ENCODE results near the gene ARMC5.
"Not testable (repeated sequence)": the region's sequence is repeated elsewhere in the genome, so short reads cannot be mapped to it uniquely, and the experiment has no call there.

Gene ARMC5

GRCh38 chr16:31480851-31481536 is 21.7 kb downstream of the ARMC5 start:
- no peaks in the 10 kb centered on the region for H3F3A ChIP-seq (ENCODE audit: insufficient read depth, low read length)
- TF ChIP-seq CTCF (IDR thresholded peaks at IDR 0.05; ENCODE audit: low read length) (no peak), EZH2phosphoT487 (IDR thresholded peaks at IDR 0.05; ENCODE audit: low read length) (no peak), EZH2 (optimal IDR thresholded peaks at IDR 0.05; ENCODE audit: low read depth, low read length) (no peak)
- H3K9me3 ChIP-seq (replicated peaks; ENCODE audit: insufficient read depth, low read length): no peaks in the 10 kb centered on the region
- H3K36me3 ChIP-seq (replicated peaks; ENCODE audit: insufficient read depth, low read length): no peaks in the 10 kb centered on the region
- no peak overlapping the region for H3K4me2 ChIP-seq (ENCODE audit: low read depth, low read length)
- H3K79me2 ChIP-seq (ENCODE audit: low read length): no peaks in the 10 kb centered on the region
- no peaks in the 10 kb centered on the region for H3K9me2 ChIP-seq (replicated peaks; ENCODE audit: insufficient read depth, low read length)
- no peak for DNase-seq
- no peaks in the 10 kb centered on the region for H4K20me1 ChIP-seq (ENCODE audit: insufficient read depth, low read length)
- no peak overlapping the region for H3K9ac ChIP-seq (ENCODE audit: low read length)
- H3K27me3 ChIP-seq (replicated peaks; ENCODE audit: insufficient read depth, low read length): 0 out of 2 replicates have a peak, but pooled peaks cover 13% of the 10 kb centered on the region
- H3K27ac ChIP-seq (ENCODE audit: low read length): no peak overlapping the region
- H3K4me3 ChIP-seq (ENCODE audit: low read length): no peak overlapping the region
- no peak overlapping the region for H2AFZ ChIP-seq (ENCODE audit: low read length)
- H3K4me1 ChIP-seq (ENCODE audit: low read length): no peaks in the 10 kb centered on the region

- Histone ChIP-seq H3K4me2 (ENCODE audit: low read depth, low read length) (no peak within 1 kb of the TSS), H3K27ac (ENCODE audit: low read length) (no peak within 1 kb of the TSS), H3F3A (ENCODE audit: insufficient read depth, low read length) (no peaks in the 10 kb centered on the region), H3K27me3 (replicated peaks; ENCODE audit: insufficient read depth, low read length) (0 out of 2 replicates have a peak, but pooled peaks cover 10% of the 10 kb centered on the region), H3K9me3 (replicated peaks; ENCODE audit: insufficient read depth, low read length) (no peaks in the 10 kb centered on the region), H3K9ac (ENCODE audit: low read length) (no peak within 1 kb of the TSS), H3K79me2 (ENCODE audit: low read length) (no peaks in the 10 kb centered on the region), H2AFZ (ENCODE audit: low read length) (no peak within 1 kb of the TSS), H4K20me1 (ENCODE audit: insufficient read depth, low read length) (no peaks in the 10 kb centered on the region), H3K9me2 (replicated peaks; ENCODE audit: insufficient read depth, low read length) (no peaks in the 10 kb centered on the region), H3K4me1 (ENCODE audit: low read length) (no peaks in the 10 kb centered on the region), H3K36me3 (replicated peaks; ENCODE audit: insufficient read depth, low read length) (no peaks in the 10 kb centered on the region), H3K4me3 (ENCODE audit: low read length) (no peak within 1 kb of the TSS)
- no peak for TF ChIP-seq CTCF (IDR thresholded peaks at IDR 0.05; ENCODE audit: low read length)
- TF ChIP-seq EZH2 (optimal IDR thresholded peaks at IDR 0.05; ENCODE audit: low read depth, low read length): no peak
- TF ChIP-seq EZH2phosphoT487 (IDR thresholded peaks at IDR 0.05; ENCODE audit: low read length): no peak
- DNase-seq: no peak
Observed at GRCh38 chr16:31483081-31483480, 23.8 kb downstream of the ARMC5 start, which contains the start of gene SLC5A2. SLC5A2 (plus strand) TSS chr16:31483123; CDS start chr16:31483137, 14 bp downstream.

GRCh38 chr16:31484048-31484447 is 24.7 kb downstream of the ARMC5 start:
- H3K4me3 ChIP-seq (ENCODE audit: low read length); H3K4me1 ChIP-seq (ENCODE audit: low read length); H4K20me1 ChIP-seq (ENCODE audit: insufficient read depth, low read length); H3K79me2 ChIP-seq (ENCODE audit: low read length); H3F3A ChIP-seq (ENCODE audit: insufficient read depth, low read length); H3K27ac ChIP-seq (ENCODE audit: low read length); DNase-seq; H3K9ac ChIP-seq (ENCODE audit: low read length); H3K36me3 ChIP-seq (replicated peaks; ENCODE audit: insufficient read depth, low read length); H3K9me2 ChIP-seq (replicated peaks; ENCODE audit: insufficient read depth, low read length); H2AFZ ChIP-seq (ENCODE audit: low read length); H3K4me2 ChIP-seq (ENCODE audit: low read depth, low read length); H3K9me3 ChIP-seq (replicated peaks; ENCODE audit: insufficient read depth, low read length): not testable (repeated sequence)
- 0 out of 2 replicates have a peak, but pooled peaks cover 10% of the 10 kb centered on the region for H3K27me3 ChIP-seq (replicated peaks; ENCODE audit: insufficient read depth, low read length)

- H3K4me2 ChIP-seq (ENCODE audit: low read depth, low read length): no peak overlapping the region
- no peak for DNase-seq
- no peak overlapping the region for H3K9ac ChIP-seq (ENCODE audit: low read length)
- no peaks in the 10 kb centered on the region for H3K9me2 ChIP-seq (replicated peaks; ENCODE audit: insufficient read depth, low read length)
- no peak overlapping the region for H2AFZ ChIP-seq (ENCODE audit: low read length)
- no peak overlapping the region for H3K27ac ChIP-seq (ENCODE audit: low read length)
- TF ChIP-seq EZH2phosphoT487 (IDR thresholded peaks at IDR 0.05; ENCODE audit: low read length) (no peak), CTCF (IDR thresholded peaks at IDR 0.05; ENCODE audit: low read length) (no peak), EZH2 (optimal IDR thresholded peaks at IDR 0.05; ENCODE audit: low read depth, low read length) (no peak)
- H3K79me2 ChIP-seq (ENCODE audit: low read length): no peaks in the 10 kb centered on the region
- H3K4me1 ChIP-seq (ENCODE audit: low read length): no peaks in the 10 kb centered on the region
- no peaks in the 10 kb centered on the region for H4K20me1 ChIP-seq (ENCODE audit: insufficient read depth, low read length)
- H3K4me3 ChIP-seq (ENCODE audit: low read length): no peak overlapping the region
- no peaks in the 10 kb centered on the region for H3K9me3 ChIP-seq (replicated peaks; ENCODE audit: insufficient read depth, low read length)
- no peaks in the 10 kb centered on the region for H3F3A ChIP-seq (ENCODE audit: insufficient read depth, low read length)
- H3K36me3 ChIP-seq (replicated peaks; ENCODE audit: insufficient read depth, low read length): no peaks in the 10 kb centered on the region
- H3K27me3 ChIP-seq (replicated peaks; ENCODE audit: insufficient read depth, low read length): 0 out of 2 replicates have a peak, but pooled peaks cover 10% of the 10 kb centered on the region
Observed at GRCh38 chr16:31484491-31485171, 25.3 kb downstream of the ARMC5 start.
